Endodermal cell (in vitro differentiated cells): ENCODE measurements around the gene CALB2. TPM values are rescaled to one million over a fixed set of nuclear protein-coding genes. Genes with fewer than 3 reads are reported as not detected.

Experiments used
- DNase-seq: peaks from one replicate; pipeline ENCODE4 v3.0.0-alpha.2; 2017
- H3K27ac ChIP-seq: 2 replicates; pipeline ENCODE4 v1.5.1; 2013; ENCODE audit warnings: mild to moderate bottlenecking, low read depth, low read length, moderate library complexity
- H3K27me3 ChIP-seq: 2 replicates; pipeline ENCODE4 v1.6.1; 2013; ENCODE audit warnings: mild to moderate bottlenecking, low read length, moderate library complexity; ENCODE audit not compliant: insufficient read depth, control insufficient read depth, poor library complexity, severe bottlenecking
- H3K36me3 ChIP-seq: 2 replicates; pipeline ENCODE4 v1.7.0; 2013; ENCODE audit warnings: mild to moderate bottlenecking, low read length, moderate library complexity; ENCODE audit not compliant: control insufficient read depth, insufficient read depth
- H3K4me1 ChIP-seq: one replicate; pipeline ENCODE4 v1.7.0; 2013; ENCODE audit warnings: low read length; ENCODE audit not compliant: control insufficient read depth, insufficient read depth
- H3K4me3 ChIP-seq: 2 replicates; pipeline ENCODE4 v1.5.1; 2013; ENCODE audit warnings: mild to moderate bottlenecking, low read length, moderate library complexity
- H3K9ac ChIP-seq: 2 replicates; pipeline ENCODE4 v1.6.1; 2013; ENCODE audit warnings: mild to moderate bottlenecking, low read length, moderate library complexity; ENCODE audit not compliant: poor library complexity, severe bottlenecking; ENCODE audit errors: extremely low read depth
- H3K9me3 ChIP-seq: 2 replicates; pipeline ENCODE4 v1.6.1; 2013; ENCODE audit warnings: mild to moderate bottlenecking, low read length, moderate library complexity; ENCODE audit not compliant: control insufficient read depth
- H3K27ac Mint-ChIP-seq: 2 replicates; pipeline ENCODE4 v1.8.0; 2020; ENCODE audit warnings: mixed read lengths
- H3K27me3 Mint-ChIP-seq: 2 replicates; pipeline ENCODE4 v1.8.0; 2021; ENCODE audit warnings: mild to moderate bottlenecking, mixed read lengths; ENCODE audit not compliant: insufficient read depth
- H3K36me3 Mint-ChIP-seq: 2 replicates; pipeline ENCODE4 v1.8.0; 2020; ENCODE audit warnings: low read depth, mixed read lengths
- H3K4me1 Mint-ChIP-seq: 2 replicates; pipeline ENCODE4 v1.8.0; 2020; ENCODE audit warnings: mixed read lengths
- H3K4me3 Mint-ChIP-seq: 2 replicates; pipeline ENCODE4 v1.8.0; 2020; ENCODE audit warnings: mild to moderate bottlenecking, moderate library complexity, mixed read lengths
- H3K9me3 Mint-ChIP-seq: 2 replicates; pipeline ENCODE4 v1.8.0; 2020; ENCODE audit warnings: mild to moderate bottlenecking, mixed read lengths
- CTCF ChIP-seq: fragments of 200-600 bp; sonication (generic); conservative IDR thresholded peaks from 2 replicates; pipeline ENCODE4 v1.5.0; 2021; ENCODE audit warnings: antibody characterized with exemption, mild to moderate bottlenecking
- WGBS, 2 experiments: methylation state at CpG; one replicate each; pipeline versions ENCODE4 v1.1.5 to v1.1.7; 2013; ENCODE audit warnings: missing lambda C conversion rate in 2 of 2, mixed read lengths in 1 of 2; ENCODE audit not compliant: insufficient coverage in 1 of 2, insufficient read length in 1 of 2; 5-methylcytosine and 5-hydroxymethylcytosine counted together
- total RNA-seq, 2 donors: library from RNA; stranded (reverse); fragmentation: NEBNext Ultra II Directional in 1 of 2; extraction: Animal tissue kit (Norgen Biotek cat#: 25700) in 1 of 2; gene quantifications; 2 replicates in 1 of 2; 3 replicates in 1 of 2; pipeline ENCODE4 v1.2.1, GENCODE V29; 2021

Gene CALB2
- total RNA-seq, 2 donors from 2014 or later: 1.8 TPM; not detected in 1

- H3K36me3 ChIP-seq: no peaks in the 10 kb centered on the region
- Mint-ChIP-seq H3K4me3 (no peak overlapping the region), H3K4me1 (no peaks in the 10 kb centered on the region), H3K36me3 (no peaks in the 10 kb centered on the region), H3K27ac (no peak overlapping the region), H3K9me3 (no peaks in the 10 kb centered on the region), H3K27me3 (peaks cover 37% of the 10 kb centered on the region)
- H3K9ac ChIP-seq: no peak overlapping the region
- H3K27me3 ChIP-seq: peaks cover 23% of the 10 kb centered on the region
- no peak overlapping the region for H3K4me3 ChIP-seq
- H3K27ac ChIP-seq: no peak overlapping the region
- DNase-seq: no peak
- H3K9me3 ChIP-seq: no peaks in the 10 kb centered on the region
- TF ChIP-seq CTCF: no peak
- 96 to 100% methylated on average over 1 of the region's 1 CpG for WGBS, 2 experiments
- H3K4me1 ChIP-seq: no peaks in the 10 kb centered on the region
Observed at GRCh38 chr16:71352963-71353460, 5.5 kb upstream of the CALB2 start.

GRCh38 chr16:71353736-71354135 is 4.8 kb upstream of the CALB2 start:
- H3K27ac ChIP-seq: no peak overlapping the region
- H3K9ac ChIP-seq: no peak overlapping the region
- no peak overlapping the region for H3K4me3 ChIP-seq
- Mint-ChIP-seq H3K9me3 (no peaks in the 10 kb centered on the region), H3K27ac (no peak overlapping the region), H3K36me3 (no peaks in the 10 kb centered on the region), H3K27me3 (peaks cover 43% of the 10 kb centered on the region), H3K4me1 (peaks cover 2% of the 10 kb centered on the region), H3K4me3 (no peak overlapping the region)
- no peaks in the 10 kb centered on the region for H3K36me3 ChIP-seq
- no peaks in the 10 kb centered on the region for H3K4me1 ChIP-seq
- peaks cover 28% of the 10 kb centered on the region for H3K27me3 ChIP-seq
- no peak for DNase-seq
- no peak for TF ChIP-seq CTCF
- no peaks in the 10 kb centered on the region for H3K9me3 ChIP-seq
- whole genome bisulfite sequencing, 2 experiments: 75% methylated on average over 4 to 5 of the region's 5 CpGs

- no peak overlapping the region for H3K27ac Mint-ChIP-seq
- H3K9me3 Mint-ChIP-seq: no peaks in the 10 kb centered on the region
- no peaks in the 10 kb centered on the region for H3K36me3 Mint-ChIP-seq
- Histone ChIP-seq H3K36me3 (no peaks in the 10 kb centered on the region), H3K27me3 (peaks cover 32% of the 10 kb centered on the region), H3K4me1 (no peaks in the 10 kb centered on the region), H3K9me3 (no peaks in the 10 kb centered on the region), H3K9ac (no peak overlapping the region), H3K4me3 (no peak overlapping the region), H3K27ac (no peak overlapping the region)
- TF ChIP-seq CTCF: no peak
- no peak for DNase-seq
- H3K4me1 Mint-ChIP-seq: peaks cover 2% of the 10 kb centered on the region
- H3K27me3 Mint-ChIP-seq: peaks cover 47% of the 10 kb centered on the region
- no peak overlapping the region for H3K4me3 Mint-ChIP-seq
- WGBS, 2 experiments: 91 to 96% methylated on average over 4 of the region's 4 CpGs
Observed at GRCh38 chr16:71354156-71354555, 4.4 kb upstream of the CALB2 start.
